ENCODE data around the gene MVB12B. TPM values are rescaled to one million over a fixed set of nuclear protein-coding genes. Genes with fewer than 3 reads are reported as not detected.

The MVB12B gene
- total RNA-seq, 1 experiment from 2014 or later = 9.4 TPM

DNA sequence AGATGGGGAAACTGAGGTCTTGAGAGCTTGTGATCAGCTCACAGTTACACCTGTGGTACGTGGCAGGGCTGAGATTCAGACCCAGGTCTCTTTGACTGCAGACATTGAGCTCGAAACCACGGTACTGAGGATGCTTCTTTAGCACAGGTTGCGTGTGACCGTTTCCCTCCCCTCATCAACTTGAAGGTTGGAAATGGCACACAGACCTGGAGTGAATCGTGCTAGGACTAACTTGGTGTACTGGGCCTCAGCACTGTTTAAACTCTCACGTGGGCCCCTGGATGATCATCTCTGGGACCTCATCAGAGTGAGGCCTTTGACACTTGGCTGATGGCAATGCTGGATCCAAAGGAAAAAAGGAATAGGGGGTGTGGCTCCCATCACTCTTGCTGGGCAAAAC, 106.0 kb downstream of the MVB12B start:
- Histone ChIP-seq H3K9me3 (ENCODE audit: control insufficient read depth, insufficient read depth, low read depth, low read length) (no peaks in the 10 kb centered on the region), H3K27me3 (ENCODE audit: control insufficient read depth, insufficient read depth, low read length) (no peaks in the 10 kb centered on the region), H3K4me3 (ENCODE audit: low read depth in 2 of 2, low read length in 2 of 2) (no peak overlapping the region), H3K36me3 (ENCODE audit: control insufficient read depth, insufficient read depth, low read length) (no peaks in the 10 kb centered on the region), H3K27ac (ENCODE audit: low read length) (no peak overlapping the region), H3K4me1 (ENCODE audit: control insufficient read depth, insufficient read depth, low read length) (no peaks in the 10 kb centered on the region)
- no peak for TF ChIP-seq TCF7L2 (IDR thresholded peaks at IDR 0.05; ENCODE audit: low read depth, low read length)
- TF ChIP-seq SIN3A (IDR thresholded peaks at IDR 0.05; ENCODE audit: borderline replicate concordance, insufficient read depth, low read depth, low read length) = no peak
- TF ChIP-seq, protein P1, sequence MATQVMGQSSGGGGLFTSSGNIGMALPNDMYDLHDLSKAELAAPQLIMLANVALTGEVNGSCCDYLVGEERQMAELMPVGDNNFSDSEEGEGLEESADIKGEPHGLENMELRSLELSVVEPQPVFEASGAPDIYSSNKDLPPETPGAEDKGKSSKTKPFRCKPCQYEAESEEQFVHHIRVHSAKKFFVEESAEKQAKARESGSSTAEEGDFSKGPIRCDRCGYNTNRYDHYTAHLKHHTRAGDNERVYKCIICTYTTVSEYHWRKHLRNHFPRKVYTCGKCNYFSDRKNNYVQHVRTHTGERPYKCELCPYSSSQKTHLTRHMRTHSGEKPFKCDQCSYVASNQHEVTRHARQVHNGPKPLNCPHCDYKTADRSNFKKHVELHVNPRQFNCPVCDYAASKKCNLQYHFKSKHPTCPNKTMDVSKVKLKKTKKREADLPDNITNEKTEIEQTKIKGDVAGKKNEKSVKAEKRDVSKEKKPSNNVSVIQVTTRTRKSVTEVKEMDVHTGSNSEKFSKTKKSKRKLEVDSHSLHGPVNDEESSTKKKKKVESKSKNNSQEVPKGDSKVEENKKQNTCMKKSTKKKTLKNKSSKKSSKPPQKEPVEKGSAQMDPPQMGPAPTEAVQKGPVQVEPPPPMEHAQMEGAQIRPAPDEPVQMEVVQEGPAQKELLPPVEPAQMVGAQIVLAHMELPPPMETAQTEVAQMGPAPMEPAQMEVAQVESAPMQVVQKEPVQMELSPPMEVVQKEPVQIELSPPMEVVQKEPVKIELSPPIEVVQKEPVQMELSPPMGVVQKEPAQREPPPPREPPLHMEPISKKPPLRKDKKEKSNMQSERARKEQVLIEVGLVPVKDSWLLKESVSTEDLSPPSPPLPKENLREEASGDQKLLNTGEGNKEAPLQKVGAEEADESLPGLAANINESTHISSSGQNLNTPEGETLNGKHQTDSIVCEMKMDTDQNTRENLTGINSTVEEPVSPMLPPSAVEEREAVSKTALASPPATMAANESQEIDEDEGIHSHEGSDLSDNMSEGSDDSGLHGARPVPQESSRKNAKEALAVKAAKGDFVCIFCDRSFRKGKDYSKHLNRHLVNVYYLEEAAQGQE (IDR thresholded peaks at IDR 0.05; ENCODE audit: insufficient read depth in 1 of 2, low read depth in 2 of 2, low read length in 1 of 2) = no peak
- TF ChIP-seq, protein P2, sequence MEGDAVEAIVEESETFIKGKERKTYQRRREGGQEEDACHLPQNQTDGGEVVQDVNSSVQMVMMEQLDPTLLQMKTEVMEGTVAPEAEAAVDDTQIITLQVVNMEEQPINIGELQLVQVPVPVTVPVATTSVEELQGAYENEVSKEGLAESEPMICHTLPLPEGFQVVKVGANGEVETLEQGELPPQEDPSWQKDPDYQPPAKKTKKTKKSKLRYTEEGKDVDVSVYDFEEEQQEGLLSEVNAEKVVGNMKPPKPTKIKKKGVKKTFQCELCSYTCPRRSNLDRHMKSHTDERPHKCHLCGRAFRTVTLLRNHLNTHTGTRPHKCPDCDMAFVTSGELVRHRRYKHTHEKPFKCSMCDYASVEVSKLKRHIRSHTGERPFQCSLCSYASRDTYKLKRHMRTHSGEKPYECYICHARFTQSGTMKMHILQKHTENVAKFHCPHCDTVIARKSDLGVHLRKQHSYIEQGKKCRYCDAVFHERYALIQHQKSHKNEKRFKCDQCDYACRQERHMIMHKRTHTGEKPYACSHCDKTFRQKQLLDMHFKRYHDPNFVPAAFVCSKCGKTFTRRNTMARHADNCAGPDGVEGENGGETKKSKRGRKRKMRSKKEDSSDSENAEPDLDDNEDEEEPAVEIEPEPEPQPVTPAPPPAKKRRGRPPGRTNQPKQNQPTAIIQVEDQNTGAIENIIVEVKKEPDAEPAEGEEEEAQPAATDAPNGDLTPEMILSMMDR (IDR thresholded peaks at IDR 0.05) = no peak
- TF ChIP-seq POLR2AphosphoS5 (IDR thresholded peaks at IDR 0.05; ENCODE audit: low read depth, low read length) = no peak
- no peak for ATAC-seq
- in situ Hi-C loops (cut with HindIII; ENCODE audit: low pct_unique_long_range_greater_than_20kb, low sequenced_read_pairs) = no loop called here
- BruUV-seq (replicated peaks) = no TSS peak
- ChIA-PET POLR2A (no interaction called here), CTCF (no interaction called here)
- intact Hi-C loops (cut with micrococcal nuclease; ENCODE audit: unreplicated experiment) = no loop called here
- DNase-seq (ENCODE audit: low read depth, low spot score) = no peak

DNA sequence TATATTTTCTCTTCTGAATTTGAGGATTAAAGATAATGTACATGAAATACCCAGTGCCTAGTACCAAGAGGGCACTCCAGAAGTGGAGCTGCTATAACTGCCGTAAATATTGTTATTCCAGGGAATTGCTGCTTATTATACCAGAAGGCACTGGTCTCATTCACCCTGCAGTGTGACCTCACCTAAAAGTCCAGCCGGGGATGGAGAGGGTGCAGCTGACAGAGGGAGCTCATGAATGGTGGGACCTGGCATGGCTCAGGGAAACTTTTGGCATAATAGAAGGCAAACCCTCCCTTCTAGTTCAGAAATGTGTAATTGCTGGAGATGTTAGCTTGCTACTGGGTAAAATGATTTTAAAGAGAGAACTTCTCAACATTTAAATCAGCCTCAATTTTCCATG, 108.5 kb downstream of the MVB12B start:
- no peaks in the 10 kb centered on the region for H3K9me3 ChIP-seq (ENCODE audit: control insufficient read depth, insufficient read depth, low read depth, low read length)
- H3K36me3 ChIP-seq (ENCODE audit: control insufficient read depth, insufficient read depth, low read length) = no peaks in the 10 kb centered on the region
- no peak for ATAC-seq
- no peak overlapping the region for H3K4me3 ChIP-seq (ENCODE audit: low read depth in 2 of 2, low read length in 2 of 2)
- no TSS peak for BruUV-seq (replicated peaks)
- no peak for TF ChIP-seq POLR2AphosphoS5 (IDR thresholded peaks at IDR 0.05; ENCODE audit: low read depth, low read length)
- TF ChIP-seq, protein P2 (IDR thresholded peaks at IDR 0.05) = no peak
- in situ Hi-C loops (cut with HindIII; ENCODE audit: low pct_unique_long_range_greater_than_20kb, low sequenced_read_pairs) = no loop called here
- H3K4me1 ChIP-seq (ENCODE audit: control insufficient read depth, insufficient read depth, low read length) = no peaks in the 10 kb centered on the region
- ChIA-PET POLR2A (interaction anchor here (0.7 kb wide), 1 partner anchor 682 kb away, joined by 3 read pairs; no protein-coding TSS in a partner anchor), CTCF (no interaction called here)
- H3K27me3 ChIP-seq (ENCODE audit: control insufficient read depth, insufficient read depth, low read length) = no peaks in the 10 kb centered on the region
- no peak for DNase-seq (ENCODE audit: low read depth, low spot score)
- intact Hi-C loops (cut with micrococcal nuclease; ENCODE audit: unreplicated experiment) = no loop called here
- H3K27ac ChIP-seq (ENCODE audit: low read length) = no peak overlapping the region
